HG02884 (cell line): ENCODE data around the gene PAGE4.
A peak's percentile ranks its signal among the peaks of the same experiment; 100 is the strongest.

Experiments
- ATAC-seq: cut with Tn5 transposase; IDR thresholded peaks from one replicate; pipeline ENCODE4 v1.9.1; 2021; ENCODE audit warnings: mild to moderate bottlenecking, moderate library complexity; ENCODE audit not compliant: unreplicated experiment

PAGE4 gene

GRCh38 chrX:49868739-49869138, 39.6 kb downstream of the PAGE4 start:
- no peak for ATAC-seq

- no peak for ATAC-seq
Measured at GRCh38 chrX:49876750-49877149, 47.6 kb downstream of the PAGE4 start.

GRCh38 chrX:49877397-49878101, 48.4 kb downstream of the PAGE4 start:
- no peak for ATAC-seq

GRCh38 chrX:49878128-49878833, 49.2 kb downstream of the PAGE4 start:
- no peak for ATAC-seq

- peak; percentile 79 for ATAC-seq
Measured at GRCh38 chrX:49878834-49879655, 49.9 kb downstream of the PAGE4 start, which contains the start of gene USP27X. USP27X (plus strand) TSS chrX:49879484; CDS start chrX:49880308, 824 bp downstream.

- peak; percentile 5 for ATAC-seq
Measured at GRCh38 chrX:49879656-49880277, 50.7 kb downstream of the PAGE4 start.

- no peak for ATAC-seq
Measured at GRCh38 chrX:49880668-49881067, 51.6 kb downstream of the PAGE4 start.
